GM12864 (cell line): ENCODE data around the gene LDLRAP1.

Experiments used
- DNase-seq: peaks from one replicate; pipeline ENCODE4 v3.0.0-alpha.2; 2011; ENCODE audit warnings: low read depth
- H3K4me3 ChIP-seq: 2 replicates; pipeline ENCODE4 v1.5.1; 2011; ENCODE audit warnings: mild to moderate bottlenecking, low read depth, low read length, control low read depth
- TF ChIP-seq, protein P1 (sequence below): IDR thresholded peaks from 2 replicates; pipeline ENCODE4 v1.5.1; 2011; ENCODE audit warnings: low read depth, mild to moderate bottlenecking, moderate library complexity, low read length, control low read depth, inconsistent platforms; ENCODE audit errors: missing control alignments

The LDLRAP1 gene

DNA sequence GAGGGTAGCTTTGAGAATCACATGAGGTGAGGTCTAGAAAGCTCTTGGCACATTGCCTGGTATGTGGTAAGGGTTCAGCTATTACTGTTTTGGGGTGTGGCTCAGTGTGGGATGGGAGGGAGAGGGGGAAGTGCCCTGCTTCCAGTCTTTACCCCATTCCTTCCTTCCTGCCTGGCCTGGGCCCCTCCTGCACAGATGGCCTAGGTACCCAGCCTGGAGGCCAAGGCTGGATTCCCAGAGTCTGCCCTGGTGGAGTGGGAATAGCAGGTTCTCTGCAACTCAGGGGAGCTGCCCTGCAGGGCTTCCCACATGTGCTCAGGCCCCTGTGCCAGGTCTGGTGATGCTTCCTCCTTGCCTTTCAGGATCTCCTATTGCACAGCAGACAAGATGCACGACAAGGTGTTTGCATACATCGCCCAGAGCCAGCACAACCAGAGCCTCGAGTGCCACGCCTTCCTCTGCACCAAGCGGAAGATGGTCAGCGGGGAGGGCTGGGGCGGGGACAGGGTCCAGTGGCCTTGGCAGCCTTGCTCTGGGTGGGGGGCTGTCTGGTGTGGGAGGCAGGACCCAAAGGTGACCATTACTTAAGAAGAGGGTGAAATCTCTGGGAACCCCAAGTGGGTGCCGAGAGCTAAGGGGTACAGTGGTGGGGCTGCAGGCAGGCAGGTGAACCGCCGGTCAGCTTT, 13.5 kb downstream of the LDLRAP1 start:
- H3K4me3 ChIP-seq, result no peak overlapping the region
- TF ChIP-seq, protein P1, sequence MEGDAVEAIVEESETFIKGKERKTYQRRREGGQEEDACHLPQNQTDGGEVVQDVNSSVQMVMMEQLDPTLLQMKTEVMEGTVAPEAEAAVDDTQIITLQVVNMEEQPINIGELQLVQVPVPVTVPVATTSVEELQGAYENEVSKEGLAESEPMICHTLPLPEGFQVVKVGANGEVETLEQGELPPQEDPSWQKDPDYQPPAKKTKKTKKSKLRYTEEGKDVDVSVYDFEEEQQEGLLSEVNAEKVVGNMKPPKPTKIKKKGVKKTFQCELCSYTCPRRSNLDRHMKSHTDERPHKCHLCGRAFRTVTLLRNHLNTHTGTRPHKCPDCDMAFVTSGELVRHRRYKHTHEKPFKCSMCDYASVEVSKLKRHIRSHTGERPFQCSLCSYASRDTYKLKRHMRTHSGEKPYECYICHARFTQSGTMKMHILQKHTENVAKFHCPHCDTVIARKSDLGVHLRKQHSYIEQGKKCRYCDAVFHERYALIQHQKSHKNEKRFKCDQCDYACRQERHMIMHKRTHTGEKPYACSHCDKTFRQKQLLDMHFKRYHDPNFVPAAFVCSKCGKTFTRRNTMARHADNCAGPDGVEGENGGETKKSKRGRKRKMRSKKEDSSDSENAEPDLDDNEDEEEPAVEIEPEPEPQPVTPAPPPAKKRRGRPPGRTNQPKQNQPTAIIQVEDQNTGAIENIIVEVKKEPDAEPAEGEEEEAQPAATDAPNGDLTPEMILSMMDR, result no peak
- DNase-seq, result no peak

DNA sequence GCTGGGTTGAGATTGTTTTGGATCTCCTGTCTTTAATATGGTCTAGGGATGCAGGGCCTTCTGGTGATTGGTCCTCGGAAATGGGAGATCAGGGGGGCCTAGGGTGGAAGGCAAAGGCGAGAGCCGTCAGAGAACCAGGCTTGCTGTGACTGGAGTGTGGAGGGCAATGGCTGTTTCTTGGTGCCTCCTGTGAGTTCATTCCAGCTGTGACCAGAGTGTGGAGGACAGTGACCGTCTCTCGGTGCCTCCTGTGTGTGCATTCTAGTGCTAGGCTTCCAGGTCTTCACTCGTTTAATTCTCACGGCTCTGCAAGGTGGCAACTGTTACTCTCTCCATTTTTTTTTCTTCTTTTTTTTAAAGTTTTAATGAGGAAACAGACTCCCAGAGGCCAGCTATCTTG, 14.1 kb downstream of the LDLRAP1 start:
- TF ChIP-seq, protein P1, result no peak
- H3K4me3 ChIP-seq, result no peak overlapping the region
- DNase-seq, result no peak

DNA sequence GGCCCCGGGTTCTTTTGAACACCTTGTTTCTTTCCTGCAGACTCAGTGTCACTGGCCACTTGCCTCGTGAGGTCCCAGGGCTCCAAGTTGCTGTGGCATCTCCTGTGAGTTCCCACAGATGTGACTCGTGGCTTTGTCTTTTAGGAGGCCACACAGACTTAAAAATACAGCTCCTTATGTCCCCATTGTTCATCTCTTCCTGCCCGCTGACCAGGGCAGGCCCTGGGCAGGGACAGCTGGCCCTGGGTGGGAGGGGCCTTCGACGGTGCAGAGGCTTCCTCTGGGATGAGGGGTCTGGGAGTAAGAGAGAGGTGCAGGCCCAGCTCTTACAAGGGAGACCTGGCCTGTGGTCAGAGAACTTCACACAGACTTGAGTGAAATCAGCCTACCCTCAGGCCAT, 15.6 kb downstream of the LDLRAP1 start:
- no peak overlapping the region for H3K4me3 ChIP-seq
- TF ChIP-seq, protein P1, result no peak
- DNase-seq, result no peak

DNA sequence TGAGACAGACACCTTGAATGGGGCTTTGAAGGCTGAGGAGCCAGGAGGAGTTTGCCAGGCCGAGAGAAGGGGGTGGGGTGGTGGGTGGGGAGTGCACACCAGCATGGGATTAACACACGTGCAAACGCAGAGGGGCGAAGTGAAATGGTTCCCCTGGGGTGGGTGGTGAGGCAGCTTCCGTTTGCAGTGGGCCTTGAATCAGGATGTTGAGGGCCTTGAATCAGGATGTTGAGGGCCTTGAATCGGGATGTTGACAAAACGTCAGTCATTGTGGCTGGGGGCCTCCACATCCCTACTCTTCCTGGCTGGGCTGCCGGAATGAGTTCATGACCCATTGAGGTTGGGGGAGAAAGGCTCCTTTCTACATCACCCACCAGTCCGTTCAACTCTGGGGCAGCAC, 16.6 kb downstream of the LDLRAP1 start:
- TF ChIP-seq, protein P1, result no peak
- no peak overlapping the region for H3K4me3 ChIP-seq
- DNase-seq, result no peak

DNA sequence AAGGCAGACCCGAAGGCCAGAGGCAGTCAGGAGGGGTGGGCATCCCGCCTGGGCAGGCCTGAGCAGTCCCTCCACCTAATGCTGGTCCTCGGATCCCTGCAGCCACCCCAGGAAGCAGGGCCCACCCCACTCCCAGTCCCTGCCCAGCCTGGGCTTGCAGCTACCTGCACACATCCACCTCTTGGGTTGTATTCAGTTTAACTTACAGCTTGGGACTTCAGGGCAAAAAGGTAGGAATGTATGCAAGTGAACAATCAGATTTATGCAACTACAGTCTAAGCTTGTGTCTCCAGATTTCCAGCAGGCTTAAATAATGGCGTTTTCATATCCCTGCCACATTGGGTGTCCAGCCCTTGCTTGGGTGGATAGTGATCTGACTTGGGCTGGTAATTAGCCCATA, 17.4 kb downstream of the LDLRAP1 start:
- H3K4me3 ChIP-seq, result no peak overlapping the region
- no peak for DNase-seq
- TF ChIP-seq, protein P1, result no peak

DNA sequence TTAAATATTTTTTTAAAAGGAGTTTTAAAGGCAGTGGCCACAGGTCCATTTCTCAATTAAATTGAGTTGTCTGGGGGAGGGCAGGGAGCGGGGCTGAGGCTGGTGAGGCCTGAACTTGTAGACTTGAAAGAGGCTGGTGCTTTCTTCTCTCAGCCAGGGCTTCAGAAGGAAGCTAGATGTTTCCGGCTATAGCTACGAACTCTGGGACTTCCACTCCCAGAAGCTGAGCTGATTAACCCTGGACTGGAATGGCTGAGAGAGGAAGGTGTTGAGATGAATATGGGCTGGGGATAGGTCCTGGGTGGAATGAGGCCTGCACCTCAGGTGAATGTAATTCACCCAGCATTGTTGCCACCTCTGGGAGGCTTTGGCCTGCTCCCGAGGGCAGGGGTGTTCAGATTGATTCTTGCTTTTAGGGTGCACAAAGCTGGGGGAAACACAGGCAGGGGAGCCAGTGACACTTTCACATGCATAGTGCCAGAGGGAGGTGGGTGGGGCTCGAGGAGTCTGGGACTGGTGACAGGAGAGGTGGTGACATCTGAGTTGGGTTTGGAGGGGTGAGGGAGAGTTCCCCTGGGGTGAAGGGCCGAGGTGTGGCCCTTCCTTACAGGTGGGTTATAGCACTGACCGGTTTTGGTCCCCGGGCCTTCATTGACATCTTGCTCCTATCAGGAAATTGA, 18.2 kb downstream of the LDLRAP1 start:
- TF ChIP-seq, protein P1, result no peak

More for the DNA sequence above, 18.2 kb downstream of the LDLRAP1 start:
- no peak for DNase-seq
- H3K4me3 ChIP-seq, result no peak overlapping the region
